Psoas muscle (tissue), 8 donors: Measurements from ENCODE around the gene SOX1. TPM values are rescaled to one million over a fixed set of nuclear protein-coding genes. Genes with fewer than 3 reads are reported as not detected.

Experiments
- ATAC-seq, 4 donors: fragments of 200-7000 bp; cut with Tn5 transposase; one replicate each; pipeline ENCODE4 v1.9.1; 2020; ENCODE audit warnings: moderate library complexity in 3 of 4, mild to moderate bottlenecking in 2 of 4
- DNase-seq, 2 donors: peaks; one replicate each; pipeline ENCODE4 v3.0.0-alpha.2; 2020
- H3K27ac ChIP-seq: fragments of 200-600 bp; one replicate; pipeline ENCODE4 v1.8.0; 2022
- H3K27me3 ChIP-seq, 3 donors: fragments of 200-600 bp in 1 of 3; one replicate each; pipeline versions ENCODE4 v1.6.1 to v1.8.0; 2013 to 2022; ENCODE audit warnings: low read length in 2 of 3, mild to moderate bottlenecking in 2 of 3, moderate library complexity in 1 of 3; ENCODE audit not compliant: insufficient read depth in 3 of 3
- H3K36me3 ChIP-seq, 2 donors: fragments of 200-600 bp in 1 of 2; one replicate each; pipeline versions ENCODE4 v1.6.1 to v1.8.0; 2013 to 2022; ENCODE audit warnings: low read depth in 1 of 2, mild to moderate bottlenecking in 1 of 2, moderate library complexity in 1 of 2; ENCODE audit not compliant: insufficient read depth in 1 of 2
- H3K4me1 ChIP-seq: fragments of 200-600 bp; one replicate; pipeline ENCODE4 v1.8.0; 2022
- H3K4me3 ChIP-seq: fragments of 200-600 bp; one replicate; pipeline ENCODE4 v1.8.0; 2022; ENCODE audit warnings: mild to moderate bottlenecking
- H3K9me3 ChIP-seq: fragments of 200-600 bp; one replicate; pipeline ENCODE4 v1.8.0; 2022
- whole genome bisulfite sequencing, 3 donors: extraction: QIAGEN DNeasy Blood & Tissue Kit; methylation state at CpG; one replicate each; pipeline versions ENCODE4 v1.1.6 to v1.1.7; 2013; 5-methylcytosine and 5-hydroxymethylcytosine counted together
- intact Hi-C, 2 donors: fragments of 100-400 bp; cut with DNase I; formaldehyde crosslinking; loops; one replicate each; pipeline versions ENCODE4 v1.11.0 to v1.14.2; 2022
- polyA plus RNA-seq, 3 donors: library from polyadenylated mRNA; stranded (reverse); fragments of 200-250 nt; gene quantifications; one replicate each; pipeline ENCODE4 v1.2.3, GENCODE V29; 2013
- total RNA-seq, 4 donors: library from RNA; stranded (reverse); fragmentation: NEBNext Ultra II Directional in 2 of 4; extraction: Animal tissue kit (Norgen Biotek cat#: 25700) in 2 of 4; gene quantifications; one replicate each; pipeline versions ENCODE4 v1.2.1 to v1.2.4, GENCODE V29; 2021 to 2023
- TF ChIP-seq, protein P1 (sequence below): fragments of 200-600 bp; IDR thresholded peaks from one replicate; pipeline ENCODE4 v1.8.0; 2022; ENCODE audit warnings: antibody characterized with exemption
- donor health status: healthy with polysubstance abuse.
- donor health status: DM: no; HTN: no; CAD: no; lungs with moderate emphysema.
- donor health status: Bipolar disorder and iron deficiency.
- donor health status: healthy.
- donor health status: DM: yes; HTN: yes; CAD: no.
- donor health status: DM: no; HTN: no; CAD: no.
- donor health status: DM: no; HTN: no; CAD: no.
- donor health status: DM: yes; HTN: yes; CAD: no.

Gene SOX1
- total and polyA plus RNA-seq, 7 donors, result not detected

DNA sequence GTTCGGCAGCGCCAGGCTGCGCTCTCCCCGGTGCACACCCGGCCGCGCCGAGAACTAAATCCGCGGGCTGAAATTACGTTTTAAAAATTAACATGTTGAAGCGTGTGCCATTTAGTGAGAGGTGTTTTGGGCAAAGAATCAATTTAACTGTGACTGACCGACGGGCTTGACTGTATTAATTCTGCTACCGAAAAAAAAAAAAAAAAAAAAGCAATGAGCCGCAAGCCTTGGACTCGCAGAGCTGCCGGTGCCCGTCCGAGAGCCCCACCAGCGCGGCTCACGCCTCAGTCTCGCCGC, 9.6 kb upstream of the SOX1 start:
- Histone ChIP-seq H3K4me3 (no peak overlapping the region), H3K4me1 (no peaks in the 10 kb centered on the region), H3K9me3 (no peaks in the 10 kb centered on the region), H3K27me3 (peaks cover 0 to 100% (median 52%) of the 10 kb centered on the region in 3 donors), H3K36me3 (no peaks in the 10 kb centered on the region), H3K27ac (no peak overlapping the region)
- DNase-seq (no peak), ATAC-seq (no peak)
- WGBS, 3 donors, result 2 to 3% (median 3%) methylated on average over 25 of the region's 25 CpGs
- intact Hi-C loops, result no loop called here
- TF ChIP-seq, protein P1, sequence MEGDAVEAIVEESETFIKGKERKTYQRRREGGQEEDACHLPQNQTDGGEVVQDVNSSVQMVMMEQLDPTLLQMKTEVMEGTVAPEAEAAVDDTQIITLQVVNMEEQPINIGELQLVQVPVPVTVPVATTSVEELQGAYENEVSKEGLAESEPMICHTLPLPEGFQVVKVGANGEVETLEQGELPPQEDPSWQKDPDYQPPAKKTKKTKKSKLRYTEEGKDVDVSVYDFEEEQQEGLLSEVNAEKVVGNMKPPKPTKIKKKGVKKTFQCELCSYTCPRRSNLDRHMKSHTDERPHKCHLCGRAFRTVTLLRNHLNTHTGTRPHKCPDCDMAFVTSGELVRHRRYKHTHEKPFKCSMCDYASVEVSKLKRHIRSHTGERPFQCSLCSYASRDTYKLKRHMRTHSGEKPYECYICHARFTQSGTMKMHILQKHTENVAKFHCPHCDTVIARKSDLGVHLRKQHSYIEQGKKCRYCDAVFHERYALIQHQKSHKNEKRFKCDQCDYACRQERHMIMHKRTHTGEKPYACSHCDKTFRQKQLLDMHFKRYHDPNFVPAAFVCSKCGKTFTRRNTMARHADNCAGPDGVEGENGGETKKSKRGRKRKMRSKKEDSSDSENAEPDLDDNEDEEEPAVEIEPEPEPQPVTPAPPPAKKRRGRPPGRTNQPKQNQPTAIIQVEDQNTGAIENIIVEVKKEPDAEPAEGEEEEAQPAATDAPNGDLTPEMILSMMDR, result no peak

DNA sequence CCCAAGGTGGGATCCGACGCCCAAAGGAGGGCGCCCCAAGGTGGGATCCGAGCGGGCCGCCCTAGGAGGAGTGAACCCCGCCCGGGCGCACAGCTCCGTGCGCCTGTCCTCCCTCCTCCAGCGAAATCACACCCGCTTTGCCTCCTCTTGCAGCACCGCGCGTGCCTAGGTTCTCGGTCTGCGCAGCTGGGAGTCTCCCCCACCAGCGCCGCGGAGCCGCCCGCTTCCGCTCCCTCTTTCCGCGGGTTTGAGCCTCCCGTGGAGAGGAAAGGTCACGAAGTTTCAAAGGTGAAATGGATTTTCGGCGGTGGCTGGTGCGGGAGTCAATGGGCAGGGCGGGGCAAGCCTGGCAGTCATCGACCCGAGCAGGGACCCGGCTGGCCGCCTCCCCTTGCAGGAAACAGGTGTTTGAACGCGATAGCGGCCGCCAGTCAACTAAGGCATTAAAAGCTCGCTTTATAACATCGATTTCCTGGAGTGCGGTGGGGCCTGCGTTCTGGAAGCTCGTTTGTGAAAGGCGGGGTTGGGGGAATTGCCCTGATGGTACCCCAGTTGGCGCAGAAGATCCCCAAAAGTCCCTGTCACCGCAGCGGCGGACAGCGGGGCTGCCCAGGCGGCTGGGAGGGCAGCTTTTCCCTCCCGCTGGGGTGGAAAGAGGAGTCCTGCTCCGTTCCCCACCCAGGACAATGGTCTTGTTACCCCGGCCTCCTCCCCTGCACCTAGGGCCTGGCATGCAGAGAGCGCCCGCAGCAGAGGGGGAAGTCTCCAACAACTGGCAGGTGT, 9.0 kb upstream of the SOX1 start:
- DNase-seq (no peak), ATAC-seq (no peak)
- intact Hi-C loops, result no loop called here
- Histone ChIP-seq H3K27me3 (peaks cover 0 to 100% (median 52%) of the 10 kb centered on the region in 3 donors), H3K4me3 (no peak overlapping the region), H3K9me3 (no peaks in the 10 kb centered on the region), H3K36me3 (no peaks in the 10 kb centered on the region), H3K4me1 (no peaks in the 10 kb centered on the region), H3K27ac (no peak overlapping the region)
- TF ChIP-seq, protein P1, result no peak
- 2 to 3% (median 2%) methylated on average over 55 to 57 of the region's 57 CpGs for WGBS, 3 donors

DNA sequence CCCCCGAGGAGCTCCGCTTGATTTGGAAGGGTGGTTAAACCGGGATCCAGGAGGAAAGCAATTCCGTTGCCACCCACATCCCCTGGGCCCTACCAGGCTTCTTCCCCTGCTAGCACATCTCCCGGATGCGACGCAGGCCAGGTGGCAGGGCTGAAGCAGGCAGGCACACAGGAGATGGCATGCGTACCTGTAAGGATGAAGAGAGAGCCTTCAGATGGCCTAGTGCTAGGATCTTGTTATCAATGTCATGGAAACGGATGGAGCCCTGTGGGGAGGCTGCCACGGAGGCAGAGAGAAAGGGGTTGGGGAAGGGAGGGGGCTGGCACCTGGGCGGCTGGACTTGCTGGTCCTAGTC, 8.5 kb upstream of the SOX1 start:
- H3K4me1 ChIP-seq, result no peaks in the 10 kb centered on the region
- no peak overlapping the region for H3K4me3 ChIP-seq
- no peaks in the 10 kb centered on the region for H3K9me3 ChIP-seq
- TF ChIP-seq, protein P1, result no peak
- H3K27ac ChIP-seq, result no peak overlapping the region
- H3K36me3 ChIP-seq, result no peaks in the 10 kb centered on the region
- no peak for DNase-seq
- no peak for ATAC-seq
- WGBS, 3 donors, result 2 to 5% (median 4%) methylated on average over 10 to 11 of the region's 11 CpGs
- peaks cover 0 to 100% (median 49%) of the 10 kb centered on the region in 3 donors for H3K27me3 ChIP-seq
- intact Hi-C loops, result no loop called here

DNA sequence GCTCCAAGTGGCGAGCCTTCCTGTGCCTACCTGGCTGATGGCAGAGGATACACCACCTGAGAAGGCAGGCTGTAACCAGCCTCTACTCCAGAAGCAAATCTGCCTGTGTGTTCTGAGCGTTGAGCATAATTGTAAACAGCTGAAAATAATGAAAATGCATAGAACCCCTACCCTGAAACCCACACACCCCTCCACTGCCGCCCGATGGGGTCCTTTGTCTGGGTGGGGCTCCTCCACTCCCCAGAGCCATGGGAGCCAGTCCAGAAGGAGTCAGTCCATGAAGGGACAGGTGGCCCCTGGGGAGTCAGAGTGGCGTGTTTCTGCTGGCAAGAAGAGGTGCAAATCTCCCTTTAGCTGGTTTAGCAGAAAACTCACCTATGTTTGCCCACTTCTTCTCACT, 8.0 kb upstream of the SOX1 start:
- Histone ChIP-seq H3K27ac (no peak overlapping the region), H3K9me3 (no peaks in the 10 kb centered on the region), H3K36me3 (no peaks in the 10 kb centered on the region), H3K27me3 (peaks cover 0 to 100% (median 47%) of the 10 kb centered on the region in 3 donors), H3K4me3 (no peak overlapping the region), H3K4me1 (no peaks in the 10 kb centered on the region)
- ATAC-seq, result no peak
- WGBS, 3 donors, result 6 to 12% (median 8%) methylated on average over 5 of the region's 5 CpGs
- TF ChIP-seq, protein P1, result no peak
- DNase-seq, result no peak
- intact Hi-C loops, result no loop called here
